ENCODE results near the gene SLC37A1.
"Not testable (repeated sequence)": the region's sequence is repeated elsewhere in the genome, so short reads cannot be mapped to it uniquely, and the experiment has no call there.

Gene SLC37A1

GRCh38 chr21:42597487-42598158 is 84.0 kb downstream of the SLC37A1 start:
- DNase-seq, result no peak

GRCh38 chr21:42598159-42598735 is 84.6 kb downstream of the SLC37A1 start:
- DNase-seq, result no peak

DNA sequence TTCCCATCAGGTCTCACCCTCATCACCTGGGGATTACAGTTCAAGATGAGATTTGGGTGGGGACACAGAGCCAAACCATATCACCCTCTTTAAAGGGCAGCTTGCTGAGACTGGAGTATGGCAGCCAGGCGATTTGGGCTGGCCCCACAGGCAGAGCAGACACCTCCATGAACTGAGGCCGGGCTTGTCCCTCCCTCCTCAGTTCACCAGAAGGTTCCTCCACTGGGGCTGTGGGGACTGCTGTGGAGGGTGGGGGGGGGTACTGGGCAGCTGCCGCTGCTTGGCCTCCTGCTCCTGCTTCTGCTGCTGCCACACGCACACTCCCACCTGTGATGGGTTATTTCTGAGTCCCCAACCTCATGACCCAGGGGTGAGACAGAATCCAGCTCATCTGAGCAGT is 85.8 kb downstream of the SLC37A1 start:
- DNase-seq, result no peak

- no peak for DNase-seq
Measured at GRCh38 chr21:42599962-42600361, 86.3 kb downstream of the SLC37A1 start.

DNA sequence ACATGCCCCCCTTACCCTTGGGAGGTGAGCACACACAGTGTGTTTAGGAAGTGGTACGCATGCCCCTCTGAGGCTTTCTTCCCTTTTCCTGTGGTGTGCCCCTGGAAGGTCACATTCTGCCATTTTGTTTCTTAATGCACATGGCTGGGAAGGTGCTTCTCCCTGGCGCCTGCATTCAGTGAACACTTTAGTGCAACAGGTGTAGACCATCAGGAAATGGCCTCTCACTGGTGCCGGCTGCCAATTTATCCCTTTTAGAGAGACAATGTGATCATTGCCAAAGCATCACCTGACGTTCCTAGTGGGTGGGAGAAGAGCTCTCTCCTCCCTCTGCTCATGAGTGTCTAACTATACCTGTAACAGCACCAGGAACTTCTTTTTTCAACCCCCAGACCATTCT is 88.0 kb downstream of the SLC37A1 start:
- DNase-seq, result no peak

GRCh38 chr21:42607102-42607501 is 93.5 kb downstream of the SLC37A1 start:
- no peak for DNase-seq

GRCh38 chr21:42607525-42608102 is 94.0 kb downstream of the SLC37A1 start:
- no peak for DNase-seq

- no peak for DNase-seq
Measured at GRCh38 chr21:42608446-42608845, 94.8 kb downstream of the SLC37A1 start.

GRCh38 chr21:42609811-42610210 is 96.2 kb downstream of the SLC37A1 start:
- DNase-seq, result no peak

GRCh38 chr21:42611852-42612251 is 98.2 kb downstream of the SLC37A1 start:
- no peak for DNase-seq

DNA sequence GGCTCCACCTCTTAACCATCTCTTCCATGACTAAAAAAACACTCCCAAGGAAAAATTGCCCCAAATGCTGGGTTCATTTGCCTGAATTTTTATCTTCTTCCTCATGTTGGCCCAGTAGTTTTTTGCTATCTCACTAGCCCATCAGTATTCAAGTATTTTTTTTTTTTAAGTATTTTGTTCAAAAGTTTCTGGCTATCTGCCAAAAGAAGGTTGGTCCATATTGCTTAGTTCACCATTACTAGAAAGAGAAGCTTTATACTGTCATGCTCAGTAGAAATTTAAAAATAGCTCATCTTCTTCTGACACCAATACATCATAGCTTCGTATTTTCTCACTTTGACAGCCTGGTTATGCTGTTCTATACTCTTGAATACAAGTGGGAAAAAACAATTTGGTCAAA is 98.7 kb downstream of the SLC37A1 start:
- no peak for DNase-seq

DNA sequence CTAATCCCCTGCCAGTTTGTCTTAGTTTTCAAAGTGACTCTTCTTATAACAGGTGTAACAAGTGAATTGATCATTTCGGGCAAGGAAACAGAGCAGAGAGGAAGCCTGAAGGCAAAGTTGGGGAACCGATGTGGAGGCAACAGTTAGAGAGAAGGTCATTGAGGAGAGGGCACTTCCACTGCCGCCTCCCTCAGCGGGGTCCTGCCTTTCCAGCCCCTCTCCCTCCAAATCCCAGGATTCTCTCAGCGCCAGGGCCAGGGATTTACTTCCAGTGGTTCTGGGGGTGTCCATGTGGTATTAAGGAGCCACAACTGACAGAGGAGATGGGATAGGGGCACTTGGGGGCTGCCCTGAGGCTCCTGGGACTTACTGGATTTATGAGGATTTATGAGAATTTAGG is 100.1 kb downstream of the SLC37A1 start:
- no peak for DNase-seq

DNA sequence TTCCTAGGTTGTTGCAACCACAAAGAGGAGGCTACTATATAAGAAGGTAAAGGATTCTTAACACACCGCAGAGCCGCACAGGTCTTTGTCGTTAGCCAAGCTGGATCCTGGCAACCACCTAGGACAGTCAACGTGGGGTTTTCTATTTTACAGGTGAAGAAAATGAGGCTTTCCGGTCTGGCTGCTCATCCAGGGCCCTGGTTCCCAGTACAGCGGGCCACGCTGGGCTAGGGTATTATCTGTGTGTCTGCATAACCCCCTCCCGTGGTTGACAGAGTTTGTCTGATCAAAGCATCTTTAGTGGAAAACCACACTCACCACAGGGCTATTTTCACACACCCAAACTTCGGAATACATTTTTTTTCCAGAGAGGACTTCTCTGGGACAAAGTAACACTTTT is 100.7 kb downstream of the SLC37A1 start:
- DNase-seq, result no peak

- no peak for DNase-seq
Measured at GRCh38 chr21:42614811-42615351, 101.2 kb downstream of the SLC37A1 start.

GRCh38 chr21:42615377-42615776 is 101.7 kb downstream of the SLC37A1 start:
- not testable (repeated sequence) for DNase-seq

GRCh38 chr21:42615924-42616323 is 102.3 kb downstream of the SLC37A1 start:
- DNase-seq, result no peak

DNA sequence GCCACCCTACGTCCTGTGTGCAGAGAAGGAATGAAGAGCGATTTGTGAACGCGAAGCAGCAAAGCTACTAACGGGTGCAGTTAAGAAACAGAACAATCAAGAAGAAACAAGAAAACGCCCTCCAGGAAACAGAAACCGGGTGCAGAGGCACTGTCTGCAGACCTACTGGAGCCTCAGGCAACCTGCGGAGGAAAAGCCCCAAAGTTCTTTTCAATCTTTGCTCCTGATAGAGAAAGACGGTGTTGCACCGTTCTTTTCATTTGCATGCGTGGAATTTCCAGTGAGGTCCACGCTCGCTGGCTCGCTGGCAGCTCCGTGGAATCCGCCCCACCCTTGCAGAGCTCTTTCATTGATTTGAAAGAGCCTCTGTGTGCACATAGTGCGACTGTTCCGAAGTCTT is 102.8 kb downstream of the SLC37A1 start:
- no peak for DNase-seq

DNA sequence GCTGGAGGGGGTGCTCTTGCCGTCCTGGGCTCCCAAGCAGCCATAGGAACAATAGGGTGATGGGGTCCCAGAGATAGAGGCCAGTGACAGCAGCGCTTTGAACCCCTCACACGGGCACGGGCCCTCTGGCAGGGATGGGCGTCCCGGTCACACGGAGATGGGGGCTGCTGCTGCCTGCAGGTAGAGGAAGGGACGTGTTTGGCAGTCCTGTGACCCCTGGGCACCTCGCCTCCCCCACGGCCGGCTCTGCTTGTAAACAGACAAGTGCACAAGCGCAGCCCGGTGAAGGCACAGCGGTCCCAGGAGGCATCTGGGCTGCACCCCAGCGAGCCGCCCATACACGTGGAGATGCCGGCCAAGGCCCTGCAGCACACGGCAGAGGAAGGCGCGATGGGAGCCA is 103.3 kb downstream of the SLC37A1 start:
- no peak for DNase-seq

GRCh38 chr21:42617486-42617885 is 103.8 kb downstream of the SLC37A1 start:
- no peak for DNase-seq

GRCh38 chr21:42618707-42619102 is 105.1 kb downstream of the SLC37A1 start:
- no peak for DNase-seq

- DNase-seq, result no peak
Measured at GRCh38 chr21:42619166-42619565, 105.5 kb downstream of the SLC37A1 start.

DNA sequence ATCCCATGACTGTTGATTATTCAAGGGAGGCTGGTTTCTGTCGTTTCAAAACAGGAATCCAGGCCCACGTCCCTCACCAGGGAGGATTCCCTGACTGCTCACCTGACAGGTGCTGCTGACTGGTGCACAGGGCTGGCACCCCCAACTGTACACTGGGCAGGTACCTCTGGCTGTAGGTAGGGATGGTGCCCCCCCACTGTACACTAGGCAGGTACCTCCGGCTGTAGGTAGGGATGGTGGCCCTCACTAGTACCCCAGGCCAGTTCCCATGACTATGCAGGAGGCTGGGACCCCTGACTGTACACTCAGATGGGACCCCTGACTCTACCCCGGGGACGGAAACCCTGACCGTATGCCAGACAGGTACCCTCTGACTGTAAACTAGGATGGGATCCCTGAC is 106.2 kb downstream of the SLC37A1 start:
- DNase-seq, result no peak

DNA sequence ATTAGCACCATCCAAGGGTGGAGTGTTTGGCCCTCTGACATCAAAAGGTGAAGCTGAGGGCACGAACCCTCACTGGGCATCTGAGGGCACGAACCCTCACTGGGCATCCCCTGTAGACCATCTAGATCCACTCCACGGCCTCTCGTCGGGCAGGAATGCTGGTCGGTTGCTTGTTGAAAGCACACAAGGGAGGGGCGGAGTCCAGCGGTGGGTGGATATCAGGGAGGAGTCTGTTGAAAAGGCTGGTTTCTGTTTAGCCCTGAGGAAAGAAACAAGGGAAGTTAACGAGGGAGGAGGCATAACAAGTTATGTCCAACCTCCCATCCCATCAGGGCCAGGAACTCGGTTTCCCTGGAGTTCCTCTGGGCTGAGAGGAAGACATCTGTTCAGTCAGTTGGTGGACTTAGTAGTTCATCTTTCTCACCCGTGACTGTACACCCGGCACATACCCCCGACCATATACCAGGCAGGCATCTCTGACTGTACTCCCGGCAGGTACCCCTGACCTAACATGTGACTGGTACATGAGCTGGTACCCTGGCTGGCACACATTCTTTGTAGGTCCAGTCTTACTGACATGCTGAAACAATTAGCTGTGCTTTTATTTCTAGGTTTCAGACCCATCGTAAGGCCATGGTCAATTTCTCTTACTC is 107.6 kb downstream of the SLC37A1 start:
- DNase-seq, result no peak

- no peak for DNase-seq
Measured at GRCh38 chr21:42621819-42622177, 108.1 kb downstream of the SLC37A1 start.

Measured in fibroblast of skin of scalp (primary cell).